Bronchial epithelial cell (primary cell): Measurements from ENCODE around the gene PLSCR4. TPM values are rescaled to one million over a fixed set of nuclear protein-coding genes. Genes with fewer than 3 reads are reported as not detected.
"Not testable (repeated sequence)": the region's sequence is repeated elsewhere in the genome, so short reads cannot be mapped to it uniquely, and the experiment has no call there.

Experiments used
- DNase-seq: peaks from one replicate; pipeline ENCODE4 v3.0.0-alpha.2; 2010; ENCODE audit warnings: low read depth
- FAIRE-seq: peaks from 2 replicates; lab custom pipeline; 2011; peaks lifted over from hg19 to GRCh38; lab: Jason Lieb, UNC
- H3K27me3 ChIP-seq: 2 replicates; pipeline ENCODE4 v1.5.1; 2011; ENCODE audit warnings: low read length; ENCODE audit not compliant: control insufficient read depth, insufficient read depth
- H3K36me3 ChIP-seq: 2 replicates; pipeline ENCODE4 v1.5.1; 2011; ENCODE audit warnings: low read length; ENCODE audit not compliant: control insufficient read depth, insufficient read depth
- H3K4me3 ChIP-seq: 2 replicates; pipeline ENCODE4 v1.5.1; 2011; ENCODE audit warnings: mild to moderate bottlenecking, low read depth, low read length, control low read depth
- total RNA-seq: library from RNA; depleted of rRNA; stranded (reverse); fragments of >200 nt; gene quantifications from 2 replicates; pipeline ENCODE4 v1.2.1, GENCODE V29; 2014
- TF ChIP-seq, protein P1 (sequence below): IDR thresholded peaks from 2 replicates; pipeline ENCODE4 v1.5.1; 2011; ENCODE audit warnings: mild to moderate bottlenecking, moderate library complexity, low read length, control low read depth, inconsistent platforms; ENCODE audit not compliant: insufficient read depth, severe bottlenecking

PLSCR4 gene, protein sequence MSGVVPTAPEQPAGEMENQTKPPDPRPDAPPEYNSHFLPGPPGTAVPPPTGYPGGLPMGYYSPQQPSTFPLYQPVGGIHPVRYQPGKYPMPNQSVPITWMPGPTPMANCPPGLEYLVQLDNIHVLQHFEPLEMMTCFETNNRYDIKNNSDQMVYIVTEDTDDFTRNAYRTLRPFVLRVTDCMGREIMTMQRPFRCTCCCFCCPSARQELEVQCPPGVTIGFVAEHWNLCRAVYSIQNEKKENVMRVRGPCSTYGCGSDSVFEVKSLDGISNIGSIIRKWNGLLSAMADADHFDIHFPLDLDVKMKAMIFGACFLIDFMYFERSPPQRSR
- total RNA-seq, result under 0.01 and 0.26 TPM in 2 replicates

DNA sequence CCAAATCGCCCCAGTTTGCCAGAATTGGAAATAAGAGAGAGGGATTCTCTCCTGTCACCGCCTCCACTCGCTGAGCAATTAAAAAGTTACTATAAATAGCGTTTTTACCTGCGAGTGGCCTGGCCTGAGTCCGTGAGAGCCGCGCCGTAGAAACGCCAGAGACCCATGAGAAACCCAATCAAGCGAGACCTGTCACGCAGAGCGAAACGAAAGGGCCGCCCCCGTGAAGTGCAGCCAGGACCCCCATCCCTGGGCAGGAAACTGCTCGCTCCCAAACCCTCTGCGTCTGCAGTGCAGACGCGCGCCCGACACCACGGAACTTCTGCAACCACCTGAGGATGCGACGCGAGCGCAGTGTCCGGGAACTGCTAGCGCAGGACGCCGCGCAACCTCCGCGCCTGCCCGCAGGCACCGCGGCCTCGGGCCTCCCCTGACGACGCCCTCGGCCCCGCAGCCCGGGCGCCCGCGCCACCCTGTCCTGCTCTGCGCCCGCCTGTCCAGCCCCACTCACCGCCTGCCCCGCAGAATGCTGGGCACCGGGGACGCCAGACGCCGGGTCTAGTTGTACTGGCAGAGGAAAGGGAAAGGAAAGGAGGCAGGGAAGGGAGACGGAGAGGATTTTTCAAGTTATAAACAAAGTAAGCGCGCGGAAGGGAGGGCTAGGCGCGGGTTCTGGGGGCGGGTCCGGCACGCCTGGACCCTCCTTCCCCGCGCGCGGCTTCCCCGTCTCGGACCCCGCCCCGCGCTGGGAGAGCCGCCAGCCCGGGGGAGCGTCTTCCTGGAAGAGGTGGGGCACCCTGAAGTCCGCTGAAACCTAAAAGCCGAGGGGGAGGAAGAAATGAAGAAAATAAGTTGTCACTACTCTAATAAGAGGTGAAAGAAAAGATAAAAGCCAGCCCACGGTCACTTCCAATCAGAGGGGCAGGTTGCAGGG, at the start of gene PLSCR4:
TSS of gene PLSCR4 (minus strand) at position 657 of the 934 bp plus-strand sequence. CDS start 29,034 bp downstream, outside the sequence.
- Histone ChIP-seq H3K27me3 (no peaks in the 10 kb centered on the region), H3K4me3 (peak within 1 kb of the TSS; percentile 59), H3K36me3 (no peaks in the 10 kb centered on the region)
- FAIRE-seq (no peak), DNase-seq (peak; percentile 10)
- TF ChIP-seq, protein P1, sequence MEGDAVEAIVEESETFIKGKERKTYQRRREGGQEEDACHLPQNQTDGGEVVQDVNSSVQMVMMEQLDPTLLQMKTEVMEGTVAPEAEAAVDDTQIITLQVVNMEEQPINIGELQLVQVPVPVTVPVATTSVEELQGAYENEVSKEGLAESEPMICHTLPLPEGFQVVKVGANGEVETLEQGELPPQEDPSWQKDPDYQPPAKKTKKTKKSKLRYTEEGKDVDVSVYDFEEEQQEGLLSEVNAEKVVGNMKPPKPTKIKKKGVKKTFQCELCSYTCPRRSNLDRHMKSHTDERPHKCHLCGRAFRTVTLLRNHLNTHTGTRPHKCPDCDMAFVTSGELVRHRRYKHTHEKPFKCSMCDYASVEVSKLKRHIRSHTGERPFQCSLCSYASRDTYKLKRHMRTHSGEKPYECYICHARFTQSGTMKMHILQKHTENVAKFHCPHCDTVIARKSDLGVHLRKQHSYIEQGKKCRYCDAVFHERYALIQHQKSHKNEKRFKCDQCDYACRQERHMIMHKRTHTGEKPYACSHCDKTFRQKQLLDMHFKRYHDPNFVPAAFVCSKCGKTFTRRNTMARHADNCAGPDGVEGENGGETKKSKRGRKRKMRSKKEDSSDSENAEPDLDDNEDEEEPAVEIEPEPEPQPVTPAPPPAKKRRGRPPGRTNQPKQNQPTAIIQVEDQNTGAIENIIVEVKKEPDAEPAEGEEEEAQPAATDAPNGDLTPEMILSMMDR, result no peak

DNA sequence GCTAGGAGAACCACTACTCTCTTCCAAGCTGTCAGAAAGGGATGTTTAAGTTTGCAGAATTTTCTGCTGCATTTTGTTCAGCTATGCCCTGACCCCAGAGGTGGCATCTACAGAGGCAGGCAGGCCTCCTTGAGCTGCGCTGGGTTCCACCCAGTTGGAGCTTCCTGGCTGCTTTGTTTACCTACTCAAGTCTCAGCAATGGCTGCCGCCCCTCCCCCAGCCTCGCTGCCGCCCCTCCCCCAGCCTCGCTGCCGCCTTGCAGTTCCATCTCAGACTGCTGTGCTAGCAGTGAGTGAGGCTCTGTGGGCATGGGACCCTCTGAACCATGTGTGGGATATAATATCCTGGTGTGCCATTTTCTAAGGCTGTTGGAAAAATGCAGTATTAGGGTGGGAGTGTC, 42.5 kb upstream of the PLSCR4 start:
- not testable (repeated sequence) for H3K4me3 ChIP-seq, H3K36me3 ChIP-seq, DNase-seq, H3K27me3 ChIP-seq, FAIRE-seq

DNA sequence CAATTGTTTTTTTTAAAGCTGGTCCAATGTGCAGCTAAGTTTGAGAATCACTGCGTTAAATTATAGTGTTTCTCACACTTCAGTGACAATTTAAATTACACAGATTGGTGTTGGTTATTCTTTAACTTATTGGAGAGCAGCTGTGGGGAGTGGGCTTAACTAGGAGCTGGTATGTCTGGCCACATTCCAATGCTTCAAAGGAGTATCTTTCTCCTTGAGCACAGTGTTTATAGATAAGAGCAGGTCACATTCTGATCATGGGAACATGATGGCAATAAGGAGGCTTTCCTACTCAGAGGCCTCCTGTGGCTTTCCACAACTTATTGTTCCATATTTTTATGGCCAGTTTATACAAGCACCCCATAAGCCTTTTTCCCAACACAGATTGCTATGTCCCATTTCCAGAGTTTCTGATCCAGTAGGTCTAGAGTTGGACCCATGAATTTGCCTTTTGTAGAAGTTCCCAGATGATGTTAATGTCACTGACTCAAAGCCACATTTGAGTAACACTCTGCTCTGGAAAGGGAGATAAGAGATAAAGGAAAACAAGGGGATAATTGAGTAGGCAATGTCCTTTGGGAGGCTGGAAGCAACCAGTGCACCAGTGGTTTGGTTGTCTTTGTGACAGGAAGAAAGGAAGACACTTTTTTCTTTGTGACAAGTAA, 33.0 kb upstream of the PLSCR4 start:
- no peaks in the 10 kb centered on the region for H3K36me3 ChIP-seq
- FAIRE-seq (no peak), DNase-seq (no peak)
- TF ChIP-seq, protein P1, result no peak
- H3K4me3 ChIP-seq, result no peak overlapping the region
- H3K27me3 ChIP-seq, result no peaks in the 10 kb centered on the region

DNA sequence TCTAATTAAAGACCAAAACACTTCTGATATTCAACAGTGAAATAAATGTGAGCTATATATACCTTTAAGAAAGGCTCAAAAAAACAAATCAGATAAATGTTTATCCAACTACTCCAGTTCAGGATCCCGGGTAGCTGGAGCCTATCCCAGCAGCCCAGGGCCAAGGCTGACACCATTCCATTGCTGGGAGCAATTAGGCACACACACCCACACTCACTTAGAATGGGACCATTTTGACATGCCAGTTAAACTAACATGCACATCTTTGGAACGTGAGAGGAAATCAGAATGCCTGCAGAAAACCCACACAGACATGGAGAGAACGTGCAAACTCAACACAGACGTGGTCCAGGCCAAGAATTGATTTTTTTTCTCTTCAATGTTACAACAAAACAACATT, 30.0 kb upstream of the PLSCR4 start:
- FAIRE-seq (peak; percentile 52), DNase-seq (no peak)
- Histone ChIP-seq H3K36me3 (no peaks in the 10 kb centered on the region), H3K4me3 (no peak overlapping the region), H3K27me3 (no peaks in the 10 kb centered on the region)
- TF ChIP-seq, protein P1, result no peak

DNA sequence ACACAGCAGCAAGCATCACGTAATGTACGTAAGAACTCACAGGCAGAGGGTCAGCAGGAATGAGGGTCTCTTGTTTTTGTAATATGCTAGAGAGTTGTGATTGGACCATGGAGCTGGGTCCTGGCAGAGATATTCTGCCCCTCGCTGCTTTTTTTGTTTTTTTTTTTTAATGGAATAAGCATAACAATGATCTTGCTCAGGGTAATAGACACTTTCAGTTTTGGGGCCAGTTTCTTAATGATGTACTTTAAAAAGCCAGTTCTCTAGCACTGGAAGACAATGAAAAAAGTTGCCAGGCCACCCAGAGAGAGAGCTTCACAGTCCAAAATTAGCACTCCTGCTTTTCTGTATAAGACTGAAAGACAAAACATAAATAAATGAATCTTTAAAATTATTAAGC, 29.0 kb upstream of the PLSCR4 start:
- H3K4me3 ChIP-seq, result no peak overlapping the region
- DNase-seq (no peak), FAIRE-seq (no peak)
- TF ChIP-seq, protein P1, result no peak
- H3K36me3 ChIP-seq, result no peaks in the 10 kb centered on the region
- H3K27me3 ChIP-seq, result no peaks in the 10 kb centered on the region
